T-helper 1 cell (primary cell): ENCODE data around the gene RALGAPA2.

ENCODE experiments used
- DNase-seq, 5 donors: peaks; one replicate each; pipeline ENCODE4 v3.0.0-alpha.2; 2012 to 2020

RALGAPA2 gene

DNA sequence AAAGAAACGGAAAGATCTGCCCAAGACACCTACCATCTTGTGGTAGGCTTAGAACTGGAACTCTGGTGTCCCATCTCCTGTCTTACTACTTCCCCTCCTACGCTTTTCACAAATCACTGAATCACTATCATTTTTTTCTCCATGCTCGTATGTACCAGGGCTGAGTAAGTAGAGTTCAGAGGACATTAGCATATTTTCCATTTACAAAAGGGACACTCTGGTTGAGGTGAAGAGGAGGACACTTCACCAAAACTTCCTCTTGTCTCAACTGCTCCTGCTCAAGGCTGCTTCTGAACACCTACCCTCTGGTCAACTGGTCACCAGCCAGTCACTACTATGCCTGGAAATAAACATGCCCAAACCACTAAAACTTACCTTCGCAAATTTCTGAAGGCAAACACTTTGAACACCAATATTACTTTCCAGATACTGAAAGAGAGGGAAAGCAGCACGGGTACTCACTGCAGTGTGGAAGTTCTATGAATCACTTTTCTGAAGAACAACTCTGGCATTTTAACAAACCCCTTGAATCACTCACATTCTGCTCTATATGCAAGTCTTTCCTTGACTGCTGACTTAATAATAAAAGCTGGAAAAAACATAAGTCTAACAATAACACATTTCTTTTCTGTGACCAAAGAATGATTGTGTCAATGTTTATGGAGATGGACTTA is 221.2 kb downstream of the RALGAPA2 start:
- no peak for DNase-seq

- DNase-seq = no peak
Observed at GRCh38 chr20:20490673-20491072, 221.8 kb downstream of the RALGAPA2 start.

DNA sequence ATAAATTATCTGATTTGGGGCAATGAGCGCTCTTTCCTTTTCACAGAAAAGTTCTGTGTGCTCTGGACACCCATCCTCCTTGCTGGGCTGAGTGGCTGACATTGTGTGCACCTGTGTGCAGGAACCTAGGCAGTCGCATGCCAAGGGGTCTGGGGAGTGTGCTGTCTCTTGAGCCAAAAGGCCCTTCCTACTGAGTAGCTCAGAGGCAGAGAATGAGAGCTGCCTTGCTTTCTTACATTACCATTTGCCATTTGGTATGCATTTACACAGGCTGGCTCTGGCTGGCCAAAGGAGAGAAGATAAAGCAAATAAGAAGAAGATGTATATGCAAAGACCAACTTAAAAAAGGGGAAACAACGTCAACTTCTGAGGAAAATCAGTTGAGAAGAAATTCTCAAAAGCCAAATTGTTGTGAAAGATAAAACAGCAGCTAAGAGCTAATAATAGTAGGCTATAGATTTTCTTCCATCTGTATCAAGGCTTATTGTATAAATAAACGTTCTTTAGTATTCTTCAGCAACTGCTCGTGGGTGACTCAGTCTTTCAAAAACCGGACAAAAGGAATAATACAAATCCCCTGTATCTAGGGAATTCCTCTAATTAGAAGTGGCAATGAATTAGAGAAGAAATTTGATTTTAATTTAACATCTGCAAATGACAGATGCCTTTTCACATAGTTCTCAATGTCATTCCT is 222.6 kb downstream of the RALGAPA2 start:
- DNase-seq = no peak

GRCh38 chr20:20489054-20489453 is 223.4 kb downstream of the RALGAPA2 start:
- peak in 1 of 5 donors; percentile 49 for DNase-seq

- no peak for DNase-seq
Observed at GRCh38 chr20:20488388-20488787, 224.1 kb downstream of the RALGAPA2 start.

DNA sequence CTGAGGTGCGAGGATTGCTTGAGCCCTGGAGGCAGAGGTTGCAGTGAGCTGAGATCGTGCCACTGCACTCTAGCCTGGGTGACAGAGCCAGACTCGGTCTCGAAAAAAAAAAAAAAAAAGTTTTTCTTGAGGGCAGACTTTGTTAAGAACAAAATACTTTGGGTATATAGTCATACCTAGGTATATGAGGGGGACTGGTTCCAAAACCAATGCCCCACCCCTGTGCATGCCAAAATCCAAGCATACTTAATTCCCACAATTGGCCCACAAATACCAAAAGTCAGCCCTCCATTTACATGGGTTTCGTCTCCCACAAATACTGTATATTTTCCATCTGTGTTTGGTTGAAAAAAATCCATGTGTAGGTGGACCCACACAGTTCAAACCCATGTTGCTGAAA is 224.6 kb downstream of the RALGAPA2 start:
- no peak for DNase-seq

GRCh38 chr20:20483328-20483727 is 229.1 kb downstream of the RALGAPA2 start:
- DNase-seq = no peak

DNA sequence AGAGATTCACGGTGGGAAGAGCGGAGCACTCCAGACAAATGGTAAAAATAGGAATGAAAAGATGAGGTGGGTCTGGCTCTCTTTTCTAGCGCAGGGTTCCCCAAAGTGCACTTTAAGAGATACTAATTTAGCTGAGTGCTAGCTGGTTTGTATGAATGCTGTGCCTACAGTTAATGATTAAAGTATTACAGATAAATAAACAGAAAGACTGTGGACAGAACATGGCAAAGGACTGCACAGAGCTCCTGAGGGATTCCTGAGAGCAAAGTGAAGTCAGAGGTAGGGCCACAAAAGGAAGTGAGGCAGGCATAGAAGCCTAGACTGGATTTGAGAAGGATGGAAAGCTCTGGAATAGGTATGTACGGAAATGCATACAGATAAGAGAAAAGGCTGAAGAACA is 230.0 kb downstream of the RALGAPA2 start:
- DNase-seq = no peak

DNA sequence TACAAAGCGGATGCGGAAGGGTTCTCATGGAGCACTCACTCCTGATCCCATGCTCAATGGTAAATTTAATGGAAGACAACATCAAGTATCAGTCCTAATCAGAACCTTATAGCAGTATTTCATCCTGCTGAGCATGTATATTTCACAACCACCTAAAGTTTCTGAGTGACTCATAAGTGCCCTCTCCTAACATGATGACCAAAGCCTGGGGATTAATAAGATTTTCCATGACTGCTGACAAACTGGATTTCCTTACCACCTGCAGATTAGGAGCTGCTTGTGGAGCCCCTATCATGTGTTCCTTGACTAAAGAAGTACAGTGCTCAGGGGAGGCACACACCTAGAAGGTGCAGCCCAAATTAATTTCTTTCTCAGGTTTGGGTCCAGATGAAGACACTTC is 231.8 kb downstream of the RALGAPA2 start:
- DNase-seq = no peak

GRCh38 chr20:20480126-20480525 is 232.3 kb downstream of the RALGAPA2 start:
- no peak for DNase-seq

DNA sequence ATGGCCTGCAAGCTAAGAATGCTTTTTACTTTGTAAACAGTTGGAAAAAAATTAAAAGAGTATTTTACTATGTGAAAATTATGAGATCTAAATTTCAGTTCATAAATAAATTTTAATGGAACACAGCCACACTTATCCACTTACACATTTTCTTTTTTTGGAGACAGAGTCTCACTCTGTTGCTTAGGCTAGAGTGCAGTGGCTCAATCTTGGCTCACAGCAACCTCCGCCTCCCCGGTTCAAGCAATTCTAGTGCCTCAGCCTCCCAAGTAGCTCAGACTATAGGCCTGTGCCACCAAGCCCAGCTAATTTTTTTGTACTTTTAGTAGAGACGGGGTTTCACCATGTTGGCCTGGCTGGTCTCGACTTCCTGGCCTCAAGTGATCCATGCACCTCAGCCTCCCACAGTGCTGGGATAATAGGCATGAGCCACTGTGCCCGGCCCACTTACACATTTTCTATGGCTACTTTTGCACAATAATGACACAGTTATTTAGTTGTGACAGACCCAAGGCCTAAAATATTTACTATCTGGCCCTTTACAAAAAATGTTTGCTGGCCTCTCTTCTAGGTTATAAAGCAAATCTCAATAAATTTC is 234.9 kb downstream of the RALGAPA2 start:
- DNase-seq = no peak

GRCh38 chr20:20476504-20476903 is 235.9 kb downstream of the RALGAPA2 start:
- no peak for DNase-seq

DNA sequence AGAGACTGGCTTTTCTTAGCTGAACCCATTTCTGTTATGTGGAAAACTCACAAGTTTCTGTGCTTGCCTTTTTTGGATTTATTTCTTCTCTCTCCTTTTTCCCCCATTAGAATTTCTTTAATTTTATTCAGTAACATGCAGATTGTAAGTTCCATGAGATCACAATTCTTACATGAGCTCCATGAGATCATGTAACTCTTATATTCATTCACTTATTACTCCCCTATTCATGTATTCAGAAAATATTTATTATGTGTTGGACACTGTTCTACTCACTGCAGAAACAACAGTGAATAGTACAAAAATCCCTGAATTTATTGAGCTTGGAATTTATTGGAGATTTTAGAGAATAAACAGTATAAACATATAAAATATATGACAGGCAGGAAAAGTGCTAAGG is 238.8 kb downstream of the RALGAPA2 start:
- DNase-seq = no peak

DNA sequence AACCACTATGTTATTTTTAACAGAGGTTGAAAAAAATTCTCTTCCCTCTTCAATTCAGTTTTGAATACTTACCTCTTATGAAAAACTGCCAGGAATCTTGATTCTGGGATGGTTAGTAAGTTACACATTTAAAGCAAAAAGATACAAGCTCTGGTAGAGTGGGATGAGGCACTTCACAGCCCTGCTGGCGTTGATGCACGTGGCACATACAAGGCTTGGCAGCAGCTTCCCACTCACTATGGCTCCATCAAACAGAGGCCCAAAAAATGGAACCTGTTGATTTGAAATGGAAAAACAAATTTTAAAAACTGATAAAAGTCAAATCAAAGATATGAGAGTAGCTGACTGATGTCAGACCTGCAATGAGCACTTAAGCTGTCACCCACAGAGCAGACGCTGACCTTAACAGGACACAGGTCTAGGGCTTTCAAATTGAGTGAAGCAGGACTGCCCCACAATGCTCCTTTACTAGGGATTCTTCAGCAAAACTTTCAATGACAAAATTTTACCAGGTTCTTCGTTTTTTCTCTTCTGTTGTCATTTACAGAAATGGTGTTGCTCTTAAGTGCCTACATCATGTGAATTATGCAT is 239.7 kb downstream of the RALGAPA2 start:
- no peak for DNase-seq

DNA sequence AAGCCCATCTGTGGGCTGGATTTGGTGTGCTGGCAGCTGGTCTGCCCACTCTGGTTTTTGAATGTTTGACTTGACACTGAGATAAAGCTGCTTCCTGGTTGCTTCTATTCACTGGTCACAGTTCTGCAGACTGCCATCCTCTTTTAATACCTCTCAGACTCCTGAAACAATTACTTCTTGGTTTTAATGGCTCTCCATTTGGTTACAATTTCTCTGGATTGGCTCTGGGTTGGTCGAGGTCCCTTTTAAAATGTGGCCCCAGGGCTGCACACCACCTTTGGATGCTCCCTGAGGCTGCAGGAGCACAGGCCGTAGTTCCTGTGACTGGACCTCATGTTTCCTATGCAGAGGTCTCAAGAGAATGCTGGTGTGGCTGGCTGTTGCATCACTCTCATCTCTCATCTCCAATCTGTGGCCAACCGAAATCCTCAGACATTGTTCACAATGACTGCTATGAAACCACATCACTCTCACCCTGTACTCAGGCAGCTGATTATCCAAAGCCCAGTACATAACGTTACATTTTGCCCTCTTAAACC is 246.0 kb downstream of the RALGAPA2 start:
- DNase-seq = peak in 1 of 5 donors; percentile 71

GRCh38 chr20:20465252-20465651 is 247.2 kb downstream of the RALGAPA2 start:
- DNase-seq = no peak

GRCh38 chr20:20463933-20464374 is 248.5 kb downstream of the RALGAPA2 start:
- no peak for DNase-seq

DNA sequence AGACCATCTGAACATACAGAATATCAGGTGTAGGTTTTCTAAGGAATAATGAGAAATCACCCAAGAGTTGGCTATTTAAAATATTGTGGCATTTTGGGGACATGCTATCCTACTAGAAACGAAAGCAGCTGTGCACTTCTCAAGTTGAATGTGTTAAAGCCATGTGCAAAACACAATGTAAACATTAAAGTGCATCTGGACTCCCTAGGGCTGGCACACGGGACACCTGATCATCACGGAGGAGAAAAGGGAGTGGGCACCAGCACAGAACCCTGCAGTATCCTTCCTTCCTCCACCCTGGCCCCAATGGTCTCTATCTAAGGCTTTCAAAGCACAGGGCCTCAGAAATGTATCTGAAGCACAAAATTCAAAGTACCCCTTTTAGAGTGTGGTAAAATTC is 250.3 kb downstream of the RALGAPA2 start:
- DNase-seq = no peak

DNA sequence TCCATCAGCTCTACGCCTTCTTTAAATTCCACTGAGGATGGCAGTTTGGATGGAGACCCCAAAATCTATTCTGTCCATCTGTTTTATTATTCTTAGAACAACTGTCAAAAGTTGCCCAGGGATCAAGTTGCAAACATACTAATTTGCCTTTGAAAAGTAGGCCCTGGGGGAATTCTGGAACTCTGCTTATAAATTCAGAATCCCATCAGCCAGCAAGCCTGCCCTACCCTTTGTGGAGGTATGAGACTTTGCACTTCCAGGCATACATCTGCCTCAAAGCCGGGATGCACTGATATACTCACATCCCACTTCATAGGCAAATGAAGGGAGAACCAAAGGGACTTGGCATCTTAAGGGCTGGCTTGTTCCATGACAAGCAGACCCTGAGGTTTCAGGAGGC is 250.9 kb downstream of the RALGAPA2 start:
- no peak for DNase-seq

GRCh38 chr20:20459726-20460125 is 252.7 kb downstream of the RALGAPA2 start:
- no peak for DNase-seq

- DNase-seq = no peak
Observed at GRCh38 chr20:20457392-20458126, 254.9 kb downstream of the RALGAPA2 start.

DNA sequence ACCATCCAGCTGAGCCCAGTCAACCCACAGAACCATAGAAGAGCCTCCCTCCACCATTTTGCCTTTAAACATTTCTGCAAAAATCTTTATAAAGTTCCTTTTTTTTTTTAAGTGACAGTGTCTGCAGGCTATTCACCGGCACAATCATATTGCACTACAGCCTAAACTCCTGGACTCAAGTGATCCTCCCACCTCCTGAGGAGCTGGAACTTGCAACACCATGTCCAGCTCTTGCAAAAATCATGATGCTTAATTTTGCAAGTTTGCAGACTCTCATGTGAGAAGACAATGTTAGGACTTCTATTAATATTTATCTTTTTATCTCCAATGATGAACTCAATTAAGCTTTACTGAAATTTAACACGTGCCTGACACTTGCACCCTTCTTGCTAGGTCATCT is 255.7 kb downstream of the RALGAPA2 start:
- no peak for DNase-seq

DNA sequence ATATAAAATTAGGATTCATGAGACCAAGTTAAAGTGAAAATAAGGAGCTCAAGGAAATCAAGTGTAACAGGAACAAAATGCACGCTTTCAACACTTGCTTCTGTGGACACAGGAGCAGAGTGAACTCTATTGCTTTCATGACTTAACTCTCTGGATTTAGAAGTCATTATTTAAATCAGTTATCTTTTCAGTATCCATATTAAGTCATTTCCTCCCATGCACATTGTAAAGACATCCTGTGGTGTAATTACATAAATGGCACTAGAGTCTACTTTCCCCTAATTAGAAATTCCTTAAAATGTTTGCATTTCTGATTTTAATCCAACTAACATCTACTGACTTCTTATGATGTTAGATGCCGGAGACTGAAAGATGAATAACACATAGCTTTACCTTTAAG is 256.5 kb downstream of the RALGAPA2 start:
- peak in 1 of 5 donors; percentile 22 for DNase-seq
